ENCODE measurements around the gene CALN1.
"Not testable (repeated sequence)": the region's sequence is repeated elsewhere in the genome, so short reads cannot be mapped to it uniquely, and the experiment has no call there.

The CALN1 gene

DNA sequence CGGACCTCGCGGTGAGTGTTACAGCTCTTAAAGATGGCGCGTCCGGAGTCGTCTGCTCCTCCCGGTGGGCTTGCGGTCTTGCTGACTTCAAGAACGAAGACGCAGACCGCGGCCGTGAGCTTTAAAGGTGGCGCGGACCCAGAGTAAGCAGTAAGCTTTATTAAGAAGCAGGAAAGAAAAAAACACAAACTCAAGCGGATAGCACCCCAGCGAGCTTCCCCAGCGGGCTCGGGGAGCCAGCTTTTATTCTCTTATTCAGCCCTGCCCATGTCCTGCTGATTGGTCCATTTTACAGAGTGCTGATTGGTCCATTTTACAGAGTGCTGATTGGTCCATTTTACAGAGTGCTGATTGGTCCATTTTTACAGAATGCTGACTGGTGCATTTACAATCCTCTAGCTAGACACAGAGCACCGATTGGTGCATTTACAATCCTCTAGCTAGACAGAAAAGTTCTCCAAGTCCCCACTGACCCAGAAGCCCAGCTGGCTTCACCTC, at the start of gene CALN1:
TSS of gene CALN1 (minus strand) at position 218 of the 498 bp plus-strand sequence.
- DNase-seq: not testable (repeated sequence)

GRCh38 chr7:72453471-72453870, 41.3 kb upstream of the CALN1 start:
- DNase-seq: peak in 1 of 14 donors; percentile 25

DNA sequence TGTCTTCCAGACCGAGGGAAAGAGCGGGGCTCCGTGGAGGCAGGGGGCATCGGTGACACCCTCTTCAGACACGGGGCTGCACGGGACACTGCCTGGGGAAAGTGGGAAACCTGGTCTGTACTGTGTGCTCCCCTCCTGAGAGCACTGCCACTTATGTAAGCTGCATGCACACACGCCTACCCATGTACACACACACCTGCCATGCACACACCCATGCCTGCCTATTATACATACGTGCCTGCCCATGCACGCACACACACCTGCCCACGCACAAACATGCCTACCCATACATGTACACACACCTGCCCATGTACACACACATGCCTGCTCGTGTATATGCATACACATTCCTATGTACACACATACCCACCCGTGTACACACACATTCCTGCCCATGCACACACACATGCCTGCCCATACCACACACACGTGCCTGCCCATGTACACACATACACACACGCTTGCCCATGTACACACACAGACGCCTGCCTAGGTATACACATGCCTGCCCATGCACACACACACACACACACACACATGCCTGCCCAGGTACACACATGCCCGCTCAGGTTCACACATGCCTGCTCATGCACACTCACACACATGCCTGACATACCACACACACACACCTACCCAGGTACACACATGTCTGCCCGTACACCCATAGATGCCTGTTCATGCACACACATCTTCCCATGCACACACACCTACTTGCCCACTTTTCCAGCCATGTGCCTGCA, 35.5 kb upstream of the CALN1 start:
- no peak for DNase-seq

DNA sequence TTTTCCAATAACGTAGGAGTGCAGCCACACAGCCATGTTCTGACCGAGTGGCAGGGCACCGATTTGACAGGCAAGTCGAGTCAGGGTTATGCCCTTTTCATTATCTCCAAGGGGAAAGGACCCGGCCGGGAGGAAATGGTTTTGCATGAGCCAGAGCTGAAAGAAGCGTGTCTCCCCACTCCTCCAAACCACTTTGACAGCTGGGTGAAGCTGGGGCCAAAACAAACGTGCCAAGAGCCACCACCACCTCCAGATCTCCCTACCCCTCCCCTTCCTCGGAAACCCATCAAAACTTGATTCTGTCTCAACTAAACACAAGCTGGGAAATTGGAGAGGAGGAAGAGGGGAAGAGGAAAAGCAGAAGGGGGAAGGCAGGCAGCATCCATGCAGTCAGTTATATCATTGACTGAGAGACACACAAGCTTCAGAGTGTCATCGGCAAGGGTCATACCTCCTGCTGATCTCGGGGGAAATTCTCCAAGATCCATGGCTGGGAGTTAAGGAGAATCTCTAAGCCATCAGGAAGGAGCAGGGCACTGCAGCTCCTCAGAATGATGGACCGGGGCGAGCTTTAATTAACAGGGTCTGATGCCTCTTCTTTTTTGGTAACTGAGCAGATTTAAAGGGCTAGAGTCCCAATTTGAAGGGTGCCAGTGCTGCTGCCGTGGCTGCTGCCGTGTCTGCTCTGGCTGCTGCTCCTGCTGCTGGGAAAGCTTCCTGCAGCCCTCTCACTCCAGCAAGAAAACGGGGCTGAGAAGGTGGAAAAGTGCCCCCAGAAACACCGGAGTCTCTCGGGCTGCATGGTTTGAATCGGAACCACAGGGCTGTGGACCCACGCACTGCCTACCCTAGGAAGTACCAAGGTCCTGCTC, 34.7 kb upstream of the CALN1 start:
- DNase-seq: peak in 4 of 14 donors; percentile 3 to 69 (median 4)

DNA sequence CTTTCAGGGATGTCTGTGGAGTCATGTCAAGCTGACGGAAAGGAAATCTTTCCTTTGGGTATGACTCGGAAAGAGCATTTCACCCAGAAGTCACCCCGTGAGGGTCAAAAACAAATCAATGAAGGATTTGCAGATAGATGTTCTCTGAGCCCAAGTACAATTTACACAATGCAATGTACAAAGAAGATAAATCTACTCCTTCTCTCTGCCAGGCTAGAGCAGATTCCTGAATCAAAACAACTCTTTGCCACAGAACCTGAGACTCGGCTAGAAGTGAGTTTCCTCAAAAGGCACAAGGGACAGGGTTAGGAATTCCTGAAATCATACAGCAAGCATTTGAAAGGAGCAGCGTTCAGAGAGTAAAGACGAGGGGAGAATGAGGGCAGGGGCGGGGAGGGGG, 34.0 kb upstream of the CALN1 start:
- DNase-seq: peak in 1 of 14 donors; percentile 61

DNA sequence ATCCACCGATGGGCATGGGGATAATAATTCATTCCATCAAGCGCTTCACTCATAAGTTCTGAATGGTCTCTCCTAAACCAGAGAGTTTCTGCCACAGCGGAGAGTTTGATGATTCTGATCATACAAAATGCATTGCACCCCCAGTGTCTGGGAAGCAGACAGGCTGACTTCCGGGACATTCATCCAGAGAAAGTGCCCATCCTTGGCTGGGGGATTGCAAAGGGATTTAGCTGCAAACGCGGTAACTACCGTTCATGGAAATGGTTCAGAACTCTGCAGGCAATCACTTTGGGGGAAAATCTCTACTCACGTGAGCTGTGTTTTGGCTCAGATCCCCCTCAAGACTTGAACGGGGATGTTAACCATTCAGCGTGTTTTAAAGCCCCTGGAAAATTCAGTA, 33.4 kb upstream of the CALN1 start:
- DNase-seq: peak in 1 of 14 donors; percentile 62

DNA sequence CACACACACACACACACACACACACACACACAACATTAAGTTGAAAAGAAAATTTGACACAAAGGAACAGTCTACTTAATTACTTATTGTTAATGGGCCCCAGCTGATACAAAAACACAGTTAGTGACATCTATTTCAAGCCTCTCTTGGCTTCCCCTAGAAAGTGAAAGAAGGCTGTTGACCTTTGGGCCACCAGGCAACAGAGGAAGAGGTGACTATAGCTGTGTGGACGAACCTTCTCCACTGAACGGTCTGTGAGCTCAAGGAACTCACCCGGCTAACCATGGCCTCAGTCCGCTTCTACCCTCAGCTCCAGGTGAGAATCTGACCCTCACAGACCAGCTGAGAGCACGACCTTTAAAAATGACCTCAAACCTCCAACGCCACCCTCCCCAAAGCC, 32.9 kb upstream of the CALN1 start:
- DNase-seq: peak in 1 of 14 donors; percentile 55

DNA sequence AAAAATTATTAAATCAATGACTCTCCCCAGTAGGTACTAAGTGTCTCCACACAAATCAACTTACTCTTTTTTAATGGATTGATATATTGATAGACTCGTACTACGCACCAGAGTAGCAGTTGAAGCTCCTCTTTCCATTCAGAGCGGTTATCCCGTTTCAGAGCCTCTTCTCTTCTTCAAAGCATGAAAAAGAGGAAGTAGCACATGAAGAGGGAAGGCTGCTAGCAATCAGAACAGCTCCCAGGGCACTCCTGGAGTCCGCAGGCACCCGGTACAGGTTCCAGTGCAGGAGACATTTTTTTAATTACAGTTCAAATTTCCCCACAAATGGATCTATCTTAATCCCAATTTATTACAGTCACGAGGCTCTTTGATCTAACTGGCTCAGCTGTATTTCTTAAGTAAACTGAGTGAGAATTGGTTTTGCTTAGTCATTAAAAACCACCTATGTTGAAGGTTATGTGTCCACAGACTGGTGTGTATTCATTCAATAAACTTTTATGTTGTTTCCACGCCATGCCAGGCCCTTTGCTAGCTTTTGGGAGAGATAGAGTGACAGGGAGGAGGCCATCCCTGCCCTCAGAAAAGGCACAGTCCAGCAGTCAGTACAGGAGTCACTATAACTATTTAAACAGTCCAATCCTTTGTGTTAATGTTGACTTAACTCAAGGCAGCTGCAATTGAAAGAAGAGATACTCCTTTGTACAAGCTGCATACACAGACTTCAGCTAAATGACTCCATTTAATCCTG, 32.1 kb upstream of the CALN1 start:
- peak in 1 of 14 donors; percentile 35 for DNase-seq

- DNase-seq: peak in 1 of 14 donors; percentile 23
Observed at GRCh38 chr7:72441791-72442190, 29.7 kb upstream of the CALN1 start.

DNA sequence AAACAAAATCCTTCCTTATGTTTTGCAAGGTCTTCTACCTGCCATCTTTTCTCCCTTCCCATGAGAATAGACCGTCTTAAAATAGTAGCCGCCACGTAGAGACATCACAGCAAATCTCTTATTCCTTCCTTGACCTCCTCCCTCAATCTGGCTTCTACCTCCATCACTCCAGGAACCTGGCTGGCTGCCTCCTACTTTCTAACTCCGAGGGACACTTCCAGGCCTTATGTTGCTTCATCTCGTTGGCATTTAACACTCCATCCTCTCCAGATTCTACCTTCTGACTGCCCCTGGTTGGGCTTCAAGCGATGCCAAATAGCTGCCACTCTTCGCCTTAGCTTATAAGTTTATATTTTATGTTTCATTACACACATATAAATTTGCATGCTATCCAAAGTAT, 26.4 kb upstream of the CALN1 start:
- DNase-seq: peak in 3 of 14 donors; percentile 11 to 96 (median 57)

DNA sequence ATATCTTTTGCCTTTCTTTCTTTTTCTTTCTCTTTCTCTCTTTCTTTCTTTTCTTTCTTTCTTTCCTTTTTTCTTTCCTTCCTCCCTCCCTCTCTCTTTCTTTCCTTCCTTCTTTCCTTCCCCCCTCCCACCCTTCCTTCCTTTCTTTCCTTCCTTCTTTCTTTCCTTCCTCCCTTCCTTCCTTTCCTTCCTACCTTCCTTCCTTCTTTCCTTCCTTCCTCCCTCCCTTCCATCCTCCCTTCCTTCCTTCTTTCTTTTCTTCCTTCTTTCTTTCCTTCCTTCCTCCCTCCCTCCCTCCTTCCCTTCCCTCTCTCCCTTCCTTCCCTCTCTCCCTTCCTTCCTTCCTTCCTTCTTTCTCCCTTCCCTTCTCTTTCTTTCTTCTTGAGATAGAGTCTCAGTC, 25.5 kb upstream of the CALN1 start:
- no peak for DNase-seq

DNA sequence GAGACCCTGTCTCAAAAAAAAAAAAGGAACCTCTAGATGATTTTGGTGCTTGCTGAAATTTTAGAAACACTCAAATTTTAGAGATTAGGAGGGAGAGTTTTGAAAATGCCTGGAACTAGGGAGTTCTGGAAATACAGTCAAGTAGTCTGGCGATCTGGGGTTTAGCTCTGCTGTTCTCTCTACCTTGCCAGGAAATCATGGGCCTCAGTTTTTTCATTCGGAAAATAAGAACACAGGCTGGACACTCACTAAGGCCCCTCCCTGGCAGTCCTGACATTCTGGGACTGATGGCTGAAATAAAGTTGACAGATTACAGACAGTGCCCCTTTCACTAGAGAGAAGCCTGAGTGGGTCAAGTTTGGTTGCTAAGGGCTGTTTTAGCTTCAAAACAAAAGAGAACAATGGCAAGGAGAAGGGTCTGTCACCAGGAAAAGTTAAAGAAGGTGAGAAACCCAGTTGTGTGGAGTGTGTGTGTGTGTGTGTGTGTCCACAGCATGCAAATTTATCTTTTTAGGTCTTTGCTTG, 25.0 kb upstream of the CALN1 start:
- DNase-seq: peak in 1 of 14 donors; percentile 60

DNA sequence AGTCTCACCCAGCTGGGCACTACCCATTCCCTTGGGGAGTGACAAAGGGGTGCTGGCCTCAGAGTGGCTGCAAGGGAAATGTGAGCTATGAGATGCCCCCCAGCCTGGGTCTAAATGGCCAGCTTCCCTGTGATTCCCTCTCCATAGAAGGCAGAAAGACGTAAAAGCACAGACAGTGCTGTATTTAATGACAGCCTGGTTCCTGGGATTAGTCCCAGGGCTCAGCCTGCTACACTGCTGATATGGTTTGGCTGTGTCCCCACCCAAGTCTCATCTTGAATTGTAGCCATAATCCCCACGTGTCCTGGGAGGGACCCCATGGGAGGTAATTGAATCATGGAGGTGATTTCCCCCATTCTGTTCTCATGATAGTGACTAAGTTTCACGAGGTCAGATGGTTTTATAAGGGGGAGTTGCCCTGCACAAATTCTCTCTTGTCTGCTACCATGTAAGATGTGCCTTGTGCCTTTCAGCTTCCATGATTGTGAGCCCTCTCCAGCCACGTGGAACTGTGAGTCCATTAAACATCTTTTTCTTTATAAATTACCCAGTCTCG, 23.9 kb upstream of the CALN1 start:
- DNase-seq: peak in 2 of 14 donors; percentile 25 to 82

GRCh38 chr7:72435366-72435765, 23.2 kb upstream of the CALN1 start:
- DNase-seq: peak in 6 of 14 donors; percentile 13 to 90 (median 26)

- peak in 4 of 14 donors; percentile 10 to 98 (median 30) for DNase-seq
Observed at GRCh38 chr7:72430531-72430930, 18.4 kb upstream of the CALN1 start.

DNA sequence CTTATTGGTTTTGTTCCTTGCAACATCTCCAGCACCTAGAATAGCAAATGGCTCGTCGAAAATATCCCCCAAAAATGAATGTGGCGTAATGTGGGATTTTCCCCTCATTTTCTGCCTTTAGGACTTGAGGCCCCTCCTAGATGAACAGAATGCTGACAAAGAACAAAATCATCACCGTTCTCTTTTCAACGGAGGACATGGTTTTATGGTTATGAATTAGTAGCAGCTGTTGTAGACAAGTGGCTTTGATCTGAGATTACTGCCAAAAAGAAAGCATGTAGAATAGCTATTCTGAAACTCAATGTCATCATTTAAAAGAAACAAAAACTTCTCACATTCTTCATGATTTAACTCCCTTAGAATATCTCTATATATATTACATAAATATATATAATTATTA, 17.2 kb upstream of the CALN1 start:
- DNase-seq: no peak

DNA sequence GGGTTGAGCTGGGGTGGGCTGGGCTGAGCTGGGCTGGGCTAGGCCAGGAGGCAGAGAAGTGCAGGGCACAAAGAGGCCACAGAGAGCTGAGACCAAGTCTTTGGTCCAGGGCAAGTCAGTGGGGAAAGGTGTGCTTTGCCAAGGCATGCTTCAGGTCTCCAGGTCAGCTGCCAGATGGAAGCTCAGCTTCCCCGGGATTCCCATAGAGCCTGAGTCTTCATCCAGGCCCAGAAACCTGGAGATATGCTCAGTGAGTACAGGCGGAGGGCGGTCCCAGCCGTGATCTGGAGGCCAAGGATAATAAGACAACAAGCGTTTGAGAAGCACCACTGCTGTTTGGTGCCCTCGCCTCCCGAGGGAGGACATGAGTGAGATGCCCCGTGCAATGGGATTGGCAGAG, 4.7 kb upstream of the CALN1 start:
- DNase-seq: peak in 3 of 14 donors; percentile 9 to 96 (median 33)

GRCh38 chr7:72415586-72415985, 3.4 kb upstream of the CALN1 start:
- DNase-seq: no peak

- no peak for DNase-seq
Observed at GRCh38 chr7:72413886-72414285, 1.7 kb upstream of the CALN1 start.

GRCh38 chr7:72413290-72413689, 1.2 kb upstream of the CALN1 start:
- DNase-seq: no peak

DNA sequence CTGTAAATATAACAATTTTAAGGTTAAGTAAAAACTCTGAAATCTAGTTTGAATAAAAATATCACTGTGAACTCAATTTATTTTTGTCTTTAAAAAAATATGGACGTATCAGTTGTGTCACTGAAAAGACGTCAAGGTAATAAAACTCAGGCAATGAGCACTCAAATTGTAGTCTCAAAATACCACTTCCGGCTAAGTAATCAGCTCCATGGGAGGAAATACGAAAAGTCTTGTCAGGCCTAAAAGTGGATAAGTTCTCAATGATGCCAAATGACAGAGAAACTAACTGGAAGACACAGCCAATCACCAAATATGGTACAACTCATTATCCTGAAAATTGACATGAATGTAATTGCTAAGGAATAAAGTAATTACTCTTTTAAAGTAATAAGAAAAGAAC, 719 bp downstream of the CALN1 start:
- DNase-seq: no peak

- no peak for DNase-seq
Observed at GRCh38 chr7:72409638-72410015, 2.5 kb downstream of the CALN1 start.
